ENCODE results near the gene GLIS1.

DNA sequence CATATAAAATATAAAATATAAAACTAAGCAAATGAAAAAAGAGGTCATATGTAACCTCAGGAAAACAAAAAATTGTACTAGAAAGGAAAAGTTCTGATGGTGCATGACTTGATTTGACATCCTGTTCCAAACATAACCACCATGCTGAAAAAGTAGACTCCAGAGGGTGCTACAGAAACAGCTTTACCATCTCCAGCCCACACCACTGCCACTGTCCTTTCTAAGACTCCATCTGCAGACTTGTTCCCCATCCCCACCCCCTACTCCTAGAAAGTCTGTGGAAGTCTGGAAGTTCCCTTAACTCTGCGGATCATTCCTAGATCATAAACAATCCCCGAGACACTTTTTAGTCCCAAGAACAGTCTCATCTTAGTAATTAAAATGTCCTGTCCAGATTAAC, 20.5 kb downstream of the GLIS1 start:
- TF ChIP-seq, protein P1, sequence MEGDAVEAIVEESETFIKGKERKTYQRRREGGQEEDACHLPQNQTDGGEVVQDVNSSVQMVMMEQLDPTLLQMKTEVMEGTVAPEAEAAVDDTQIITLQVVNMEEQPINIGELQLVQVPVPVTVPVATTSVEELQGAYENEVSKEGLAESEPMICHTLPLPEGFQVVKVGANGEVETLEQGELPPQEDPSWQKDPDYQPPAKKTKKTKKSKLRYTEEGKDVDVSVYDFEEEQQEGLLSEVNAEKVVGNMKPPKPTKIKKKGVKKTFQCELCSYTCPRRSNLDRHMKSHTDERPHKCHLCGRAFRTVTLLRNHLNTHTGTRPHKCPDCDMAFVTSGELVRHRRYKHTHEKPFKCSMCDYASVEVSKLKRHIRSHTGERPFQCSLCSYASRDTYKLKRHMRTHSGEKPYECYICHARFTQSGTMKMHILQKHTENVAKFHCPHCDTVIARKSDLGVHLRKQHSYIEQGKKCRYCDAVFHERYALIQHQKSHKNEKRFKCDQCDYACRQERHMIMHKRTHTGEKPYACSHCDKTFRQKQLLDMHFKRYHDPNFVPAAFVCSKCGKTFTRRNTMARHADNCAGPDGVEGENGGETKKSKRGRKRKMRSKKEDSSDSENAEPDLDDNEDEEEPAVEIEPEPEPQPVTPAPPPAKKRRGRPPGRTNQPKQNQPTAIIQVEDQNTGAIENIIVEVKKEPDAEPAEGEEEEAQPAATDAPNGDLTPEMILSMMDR (conservative IDR thresholded peaks at IDR 0.05; ENCODE audit: low read depth, low read length): no peak
- no peak for TF ChIP-seq EZH2 (IDR thresholded peaks at IDR 0.05; ENCODE audit: borderline replicate concordance, low read depth, low read length, poor library complexity, severe bottlenecking)

Measured in A673 (cell line).